ENCODE results near the gene HIPK4. TPM values are rescaled to one million over a fixed set of nuclear protein-coding genes. Genes with fewer than 3 reads are reported as not detected.

HIPK4 gene
- total RNA-seq, 1 experiment from 2014 or later = 0.31 TPM

DNA sequence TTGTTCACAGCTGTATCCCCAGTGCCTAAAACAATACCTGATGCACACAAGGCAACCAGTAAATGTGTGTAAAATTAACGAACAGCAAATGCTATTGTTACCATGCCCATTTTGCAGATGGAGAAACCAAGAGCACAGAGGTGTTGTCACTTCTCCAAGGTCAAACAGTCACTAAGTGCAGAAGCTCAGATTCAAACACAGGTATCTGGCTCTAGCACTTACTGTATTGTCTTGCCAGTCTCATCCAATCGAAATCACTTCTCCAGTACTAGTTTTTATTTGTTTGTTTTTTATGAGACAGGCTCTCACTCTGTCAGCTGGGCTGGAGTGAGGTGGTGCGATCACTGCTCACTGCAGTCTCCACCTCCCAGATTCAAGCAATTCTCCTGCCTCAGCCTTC, 27.8 kb downstream of the HIPK4 start:
- H3K27ac Mint-ChIP-seq = peak overlapping the region; percentile 60; the same call in 1 of the 2 replicates
- no peaks in the 10 kb centered on the region for H3K9me3 Mint-ChIP-seq
- H3K4me1 Mint-ChIP-seq = peaks cover 12% of the 10 kb centered on the region
- H3K36me3 Mint-ChIP-seq = peaks cover 3% of the 10 kb centered on the region; the same call in 1 of the 2 replicates
- peaks cover 5% of the 10 kb centered on the region; the same call in 1 of the 2 replicates for H3K27me3 Mint-ChIP-seq (ENCODE audit: low read depth)
- no peak for DNase-seq (ENCODE audit: low spot score)
- no peak overlapping the region for H3K4me3 Mint-ChIP-seq
- TF ChIP-seq GRHL2 (CRISPR knock-in tag; IDR thresholded peaks at IDR 0.05; ENCODE audit: insufficient replicate concordance, severe bottlenecking) (no peak), FOXK1 (CRISPR knock-in tag; IDR thresholded peaks at IDR 0.05) (no peak), ZNF416 (CRISPR knock-in tag; IDR thresholded peaks at IDR 0.05) (no peak), ZNF317 (CRISPR knock-in tag; IDR thresholded peaks at IDR 0.05; ENCODE audit: borderline replicate concordance, low read depth) (no peak)
- TF ChIP-seq, protein P1, sequence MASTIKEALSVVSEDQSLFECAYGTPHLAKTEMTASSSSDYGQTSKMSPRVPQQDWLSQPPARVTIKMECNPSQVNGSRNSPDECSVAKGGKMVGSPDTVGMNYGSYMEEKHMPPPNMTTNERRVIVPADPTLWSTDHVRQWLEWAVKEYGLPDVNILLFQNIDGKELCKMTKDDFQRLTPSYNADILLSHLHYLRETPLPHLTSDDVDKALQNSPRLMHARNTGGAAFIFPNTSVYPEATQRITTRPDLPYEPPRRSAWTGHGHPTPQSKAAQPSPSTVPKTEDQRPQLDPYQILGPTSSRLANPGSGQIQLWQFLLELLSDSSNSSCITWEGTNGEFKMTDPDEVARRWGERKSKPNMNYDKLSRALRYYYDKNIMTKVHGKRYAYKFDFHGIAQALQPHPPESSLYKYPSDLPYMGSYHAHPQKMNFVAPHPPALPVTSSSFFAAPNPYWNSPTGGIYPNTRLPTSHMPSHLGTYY (CRISPR knock-in tag; IDR thresholded peaks at IDR 0.05) = no peak
- TF ChIP-seq, protein P2, sequence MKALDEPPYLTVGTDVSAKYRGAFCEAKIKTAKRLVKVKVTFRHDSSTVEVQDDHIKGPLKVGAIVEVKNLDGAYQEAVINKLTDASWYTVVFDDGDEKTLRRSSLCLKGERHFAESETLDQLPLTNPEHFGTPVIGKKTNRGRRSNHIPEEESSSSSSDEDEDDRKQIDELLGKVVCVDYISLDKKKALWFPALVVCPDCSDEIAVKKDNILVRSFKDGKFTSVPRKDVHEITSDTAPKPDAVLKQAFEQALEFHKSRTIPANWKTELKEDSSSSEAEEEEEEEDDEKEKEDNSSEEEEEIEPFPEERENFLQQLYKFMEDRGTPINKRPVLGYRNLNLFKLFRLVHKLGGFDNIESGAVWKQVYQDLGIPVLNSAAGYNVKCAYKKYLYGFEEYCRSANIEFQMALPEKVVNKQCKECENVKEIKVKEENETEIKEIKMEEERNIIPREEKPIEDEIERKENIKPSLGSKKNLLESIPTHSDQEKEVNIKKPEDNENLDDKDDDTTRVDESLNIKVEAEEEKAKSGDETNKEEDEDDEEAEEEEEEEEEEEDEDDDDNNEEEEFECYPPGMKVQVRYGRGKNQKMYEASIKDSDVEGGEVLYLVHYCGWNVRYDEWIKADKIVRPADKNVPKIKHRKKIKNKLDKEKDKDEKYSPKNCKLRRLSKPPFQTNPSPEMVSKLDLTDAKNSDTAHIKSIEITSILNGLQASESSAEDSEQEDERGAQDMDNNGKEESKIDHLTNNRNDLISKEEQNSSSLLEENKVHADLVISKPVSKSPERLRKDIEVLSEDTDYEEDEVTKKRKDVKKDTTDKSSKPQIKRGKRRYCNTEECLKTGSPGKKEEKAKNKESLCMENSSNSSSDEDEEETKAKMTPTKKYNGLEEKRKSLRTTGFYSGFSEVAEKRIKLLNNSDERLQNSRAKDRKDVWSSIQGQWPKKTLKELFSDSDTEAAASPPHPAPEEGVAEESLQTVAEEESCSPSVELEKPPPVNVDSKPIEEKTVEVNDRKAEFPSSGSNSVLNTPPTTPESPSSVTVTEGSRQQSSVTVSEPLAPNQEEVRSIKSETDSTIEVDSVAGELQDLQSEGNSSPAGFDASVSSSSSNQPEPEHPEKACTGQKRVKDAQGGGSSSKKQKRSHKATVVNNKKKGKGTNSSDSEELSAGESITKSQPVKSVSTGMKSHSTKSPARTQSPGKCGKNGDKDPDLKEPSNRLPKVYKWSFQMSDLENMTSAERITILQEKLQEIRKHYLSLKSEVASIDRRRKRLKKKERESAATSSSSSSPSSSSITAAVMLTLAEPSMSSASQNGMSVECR (CRISPR knock-in tag; IDR thresholded peaks at IDR 0.05; ENCODE audit: borderline replicate concordance) = no peak
- ChIA-PET POLR2A (no interaction called here), CTCF (no interaction called here)
- ATAC-seq = no peak

DNA sequence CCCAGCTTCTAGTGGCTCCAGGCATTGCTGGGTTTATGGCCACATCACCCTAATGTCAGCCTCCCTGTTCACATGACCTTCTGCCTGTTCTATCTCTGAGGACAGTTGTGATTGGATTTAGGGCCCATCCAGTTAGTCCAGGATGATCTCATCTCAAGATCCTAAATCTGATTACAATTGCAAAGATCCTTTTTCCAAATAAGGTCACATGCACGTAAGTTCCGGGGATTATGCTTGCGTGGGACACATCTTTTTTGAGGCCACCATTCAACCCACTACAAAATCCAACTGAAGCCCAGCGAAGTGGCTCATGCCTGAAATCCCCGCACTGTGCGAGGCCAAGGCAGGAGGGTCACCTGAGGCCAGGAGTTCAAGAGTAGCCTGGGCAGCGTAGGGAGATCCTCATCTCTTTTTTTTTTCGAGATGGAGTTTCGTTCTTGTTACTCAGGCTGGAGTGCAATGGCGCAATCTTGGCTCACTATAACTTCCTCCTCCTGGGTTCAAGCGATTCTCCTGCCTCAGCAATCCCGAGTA, 29.2 kb downstream of the HIPK4 start:
- no peak for TF ChIP-seq ZBTB21 (CRISPR knock-in tag; IDR thresholded peaks at IDR 0.05; ENCODE audit: borderline replicate concordance)
- no peak for TF ChIP-seq HMGA2 (CRISPR knock-in tag; IDR thresholded peaks at IDR 0.05)
- TF ChIP-seq, protein P3, sequence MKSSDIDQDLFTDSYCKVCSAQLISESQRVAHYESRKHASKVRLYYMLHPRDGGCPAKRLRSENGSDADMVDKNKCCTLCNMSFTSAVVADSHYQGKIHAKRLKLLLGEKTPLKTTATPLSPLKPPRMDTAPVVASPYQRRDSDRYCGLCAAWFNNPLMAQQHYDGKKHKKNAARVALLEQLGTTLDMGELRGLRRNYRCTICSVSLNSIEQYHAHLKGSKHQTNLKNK (CRISPR knock-in tag; IDR thresholded peaks at IDR 0.05) = no peak
- no peak for TF ChIP-seq RORB (CRISPR knock-in tag; IDR thresholded peaks at IDR 0.05)
- TF ChIP-seq TP53 (CRISPR knock-in tag; IDR thresholded peaks at IDR 0.05) = no peak
- TF ChIP-seq, protein P4, sequence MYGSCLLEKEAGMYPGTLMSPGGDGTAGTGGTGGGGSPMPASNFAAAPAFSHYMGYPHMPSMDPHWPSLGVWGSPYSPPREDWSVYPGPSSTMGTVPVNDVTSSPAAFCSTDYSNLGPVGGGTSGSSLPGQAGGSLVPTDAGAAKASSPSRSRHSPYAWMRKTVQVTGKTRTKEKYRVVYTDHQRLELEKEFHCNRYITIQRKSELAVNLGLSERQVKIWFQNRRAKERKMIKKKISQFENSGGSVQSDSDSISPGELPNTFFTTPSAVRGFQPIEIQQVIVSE (CRISPR knock-in tag; IDR thresholded peaks at IDR 0.05; ENCODE audit: borderline replicate concordance) = no peak
- no peak for TF ChIP-seq NFYB (CRISPR knock-in tag; conservative IDR thresholded peaks at IDR 0.05; ENCODE audit: low read depth)
- no peak overlapping the region for H3K4me3 Mint-ChIP-seq
- ChIA-PET CTCF (no interaction called here), POLR2A (no interaction called here)
- no peak for DNase-seq (ENCODE audit: low spot score)
- ATAC-seq = no peak
- H3K27me3 Mint-ChIP-seq (ENCODE audit: low read depth) = peaks cover 5% of the 10 kb centered on the region; the same call in 1 of the 2 replicates
- H3K9me3 Mint-ChIP-seq = no peaks in the 10 kb centered on the region
- no peaks in the 10 kb centered on the region for H3K36me3 Mint-ChIP-seq
- peaks cover 6% of the 10 kb centered on the region for H3K4me1 Mint-ChIP-seq
- peak overlapping the region; percentile 26; the same call in 1 of the 2 replicates for H3K27ac Mint-ChIP-seq

DNA sequence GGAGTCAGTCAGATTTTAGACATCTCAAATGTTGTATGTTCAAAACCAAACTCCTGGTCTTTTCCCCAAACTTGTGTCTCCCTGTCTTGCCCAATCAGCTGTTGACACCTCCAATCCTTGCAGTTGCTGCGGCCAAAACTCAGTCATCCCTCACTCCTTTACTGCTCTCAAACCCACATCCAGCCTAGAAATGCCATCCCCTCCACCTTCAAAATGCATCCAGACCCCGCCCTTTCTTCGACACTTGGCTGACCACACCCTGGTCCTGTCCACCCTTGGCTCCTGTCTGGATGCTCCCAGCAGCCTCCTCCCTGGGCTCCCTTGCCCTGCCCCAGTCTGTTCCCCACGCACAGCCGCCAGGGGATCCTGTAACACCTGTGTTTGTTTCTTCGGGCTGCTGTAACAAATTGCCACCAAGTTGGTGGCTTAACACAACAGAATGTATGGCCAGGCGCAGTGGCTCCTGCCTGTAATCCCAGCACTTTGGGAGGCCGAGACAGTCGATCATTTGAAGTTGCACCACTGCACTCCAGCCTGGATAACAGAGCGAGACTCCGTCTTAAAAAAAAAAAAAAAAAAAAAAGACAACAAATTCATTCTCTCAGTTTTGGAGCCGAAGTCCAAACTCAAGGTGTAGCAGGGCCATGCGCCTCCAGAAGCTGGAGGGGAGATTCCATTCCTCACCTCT, 29.8 kb downstream of the HIPK4 start:
- H3K4me3 Mint-ChIP-seq = no peak overlapping the region
- peaks cover 3% of the 10 kb centered on the region; the same call in 1 of the 2 replicates for H3K27me3 Mint-ChIP-seq (ENCODE audit: low read depth)
- CTCF ChIA-PET = no interaction called here
- no peaks in the 10 kb centered on the region for H3K36me3 Mint-ChIP-seq
- no peaks in the 10 kb centered on the region for H3K9me3 Mint-ChIP-seq
- peak overlapping the region; percentile 26; the same call in 1 of the 2 replicates for H3K27ac Mint-ChIP-seq
- ATAC-seq (no peak), DNase-seq (ENCODE audit: low spot score) (no peak)
- peaks cover 3% of the 10 kb centered on the region; the same call in 1 of the 2 replicates for H3K4me1 Mint-ChIP-seq
- POLR2A ChIA-PET = interaction anchor here (0.6 kb wide), 1 partner anchor 1931 kb away, joined by 3 read pairs; no protein-coding TSS in a partner anchor
- no peak for TF ChIP-seq TEAD1 (CRISPR knock-in tag; IDR thresholded peaks at IDR 0.05)
- TF ChIP-seq, protein P5, sequence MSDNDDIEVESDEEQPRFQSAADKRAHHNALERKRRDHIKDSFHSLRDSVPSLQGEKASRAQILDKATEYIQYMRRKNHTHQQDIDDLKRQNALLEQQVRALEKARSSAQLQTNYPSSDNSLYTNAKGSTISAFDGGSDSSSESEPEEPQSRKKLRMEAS (CRISPR knock-in tag; IDR thresholded peaks at IDR 0.05) = no peak
- TF ChIP-seq ZNF671 (CRISPR knock-in tag; IDR thresholded peaks at IDR 0.05) = no peak
- TF ChIP-seq, protein P6, sequence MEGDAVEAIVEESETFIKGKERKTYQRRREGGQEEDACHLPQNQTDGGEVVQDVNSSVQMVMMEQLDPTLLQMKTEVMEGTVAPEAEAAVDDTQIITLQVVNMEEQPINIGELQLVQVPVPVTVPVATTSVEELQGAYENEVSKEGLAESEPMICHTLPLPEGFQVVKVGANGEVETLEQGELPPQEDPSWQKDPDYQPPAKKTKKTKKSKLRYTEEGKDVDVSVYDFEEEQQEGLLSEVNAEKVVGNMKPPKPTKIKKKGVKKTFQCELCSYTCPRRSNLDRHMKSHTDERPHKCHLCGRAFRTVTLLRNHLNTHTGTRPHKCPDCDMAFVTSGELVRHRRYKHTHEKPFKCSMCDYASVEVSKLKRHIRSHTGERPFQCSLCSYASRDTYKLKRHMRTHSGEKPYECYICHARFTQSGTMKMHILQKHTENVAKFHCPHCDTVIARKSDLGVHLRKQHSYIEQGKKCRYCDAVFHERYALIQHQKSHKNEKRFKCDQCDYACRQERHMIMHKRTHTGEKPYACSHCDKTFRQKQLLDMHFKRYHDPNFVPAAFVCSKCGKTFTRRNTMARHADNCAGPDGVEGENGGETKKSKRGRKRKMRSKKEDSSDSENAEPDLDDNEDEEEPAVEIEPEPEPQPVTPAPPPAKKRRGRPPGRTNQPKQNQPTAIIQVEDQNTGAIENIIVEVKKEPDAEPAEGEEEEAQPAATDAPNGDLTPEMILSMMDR (IDR thresholded peaks at IDR 0.05) = no peak
- no peak for TF ChIP-seq TEAD4 (CRISPR knock-in tag; IDR thresholded peaks at IDR 0.05)
- no peak for TF ChIP-seq GTF2I (CRISPR knock-in tag; conservative IDR thresholded peaks at IDR 0.05)

Data from WTC11 (cell line).